Endometrial microvascular endothelial cells (primary cell): ENCODE data around the gene SMIM29. TPM values are rescaled to one million over a fixed set of nuclear protein-coding genes. Genes with fewer than 3 reads are reported as not detected.
"Not testable (repeated sequence)": the region's sequence is repeated elsewhere in the genome, so short reads cannot be mapped to it uniquely, and the experiment has no call there.

ENCODE experiments used
- in situ Hi-C: cut with HindIII; loops from 2 replicates; pipeline ENCODE4 v1.10.0; 2017; ENCODE audit warnings: low sequenced_read_pairs, low pct_unique_long_range_greater_than_20kb; ENCODE audit errors: inconsistent ontology term
- total RNA-seq: library from RNA; depleted of rRNA; stranded (reverse); fragments of >200 nt; gene quantifications from one replicate; pipeline ENCODE4 v1.2.3, GENCODE V29; 2015; ENCODE audit errors: inconsistent ontology term

SMIM29 gene
- total RNA-seq, 1 donor from 2014 or later = 32.1 TPM

DNA sequence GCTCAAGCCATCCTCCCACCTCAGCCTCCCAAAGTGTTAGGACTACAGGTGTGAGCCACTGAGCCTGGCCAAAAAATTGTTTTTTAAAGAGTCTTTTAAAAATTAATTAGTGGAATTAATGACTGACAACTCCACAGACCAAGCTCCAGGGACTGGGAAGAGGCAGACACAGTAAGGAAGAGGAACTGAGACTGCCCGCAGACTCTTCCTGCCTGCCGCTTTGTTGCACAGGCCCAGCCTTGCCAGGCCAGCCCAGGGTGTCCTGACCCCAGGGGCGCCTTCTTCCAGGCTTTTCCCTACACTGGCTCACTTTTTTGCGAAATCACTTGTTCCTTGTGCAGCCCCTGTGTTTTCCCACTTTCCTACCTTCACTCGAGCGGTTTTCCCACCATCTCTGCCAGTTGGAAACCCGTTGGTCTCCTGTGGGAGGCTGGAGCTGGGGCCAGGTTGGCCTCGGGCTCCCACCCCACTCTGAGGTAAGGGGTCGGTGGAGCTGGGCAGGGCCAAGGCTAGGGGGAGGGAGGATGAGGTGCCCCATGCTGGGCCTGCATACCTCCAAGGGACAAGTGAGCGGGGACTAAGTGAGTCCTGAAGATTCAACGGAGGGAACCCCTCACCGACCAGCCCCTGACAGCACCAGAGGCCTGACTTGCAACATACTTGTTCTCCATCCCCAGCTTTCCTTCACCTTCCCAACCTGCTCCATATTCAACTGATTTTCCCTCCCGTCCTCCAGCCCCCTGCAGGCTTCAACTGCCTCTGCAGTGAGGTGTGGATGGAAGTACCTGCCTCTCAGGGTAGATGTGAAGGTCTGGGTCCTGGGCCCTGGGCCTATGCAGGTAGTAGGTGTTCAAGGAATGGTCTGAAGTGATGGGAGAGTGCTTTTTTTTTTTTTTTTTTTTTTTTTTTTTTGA is 23.5 kb upstream of the SMIM29 start:
- in situ Hi-C loops = no loop called here

DNA sequence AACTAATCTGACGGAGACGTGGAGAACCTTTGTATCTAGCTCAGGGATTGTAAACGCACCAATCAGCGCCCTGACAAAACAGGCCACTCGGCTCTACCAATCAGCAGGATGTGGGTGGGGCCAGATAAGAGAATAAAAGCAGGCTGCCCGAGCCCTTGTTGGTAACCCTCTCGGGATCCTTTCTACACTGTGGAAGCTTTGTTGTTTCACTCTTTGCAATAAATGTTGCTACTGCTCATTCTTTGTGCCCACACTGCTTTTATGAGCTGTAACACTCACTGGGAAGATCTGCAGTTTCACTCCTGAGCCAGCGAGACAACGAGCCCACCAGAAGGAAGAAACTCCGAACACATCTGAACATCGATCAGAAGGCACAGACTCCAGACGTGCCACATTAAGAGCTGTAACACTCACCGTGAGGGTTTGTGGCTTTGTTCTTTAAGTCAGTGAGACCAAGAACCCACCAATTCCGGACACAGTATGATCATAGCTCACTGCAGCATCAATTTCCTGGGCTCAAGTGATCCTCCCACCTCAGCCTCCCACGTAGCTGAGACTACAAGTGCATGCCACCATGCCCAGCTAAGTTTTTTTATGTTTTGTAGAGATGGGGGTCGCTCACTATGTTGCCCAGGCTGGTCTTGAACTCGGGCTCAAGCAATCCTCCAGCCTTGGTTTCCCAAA is 21.0 kb upstream of the SMIM29 start:
- in situ Hi-C loops = not testable (repeated sequence)

DNA sequence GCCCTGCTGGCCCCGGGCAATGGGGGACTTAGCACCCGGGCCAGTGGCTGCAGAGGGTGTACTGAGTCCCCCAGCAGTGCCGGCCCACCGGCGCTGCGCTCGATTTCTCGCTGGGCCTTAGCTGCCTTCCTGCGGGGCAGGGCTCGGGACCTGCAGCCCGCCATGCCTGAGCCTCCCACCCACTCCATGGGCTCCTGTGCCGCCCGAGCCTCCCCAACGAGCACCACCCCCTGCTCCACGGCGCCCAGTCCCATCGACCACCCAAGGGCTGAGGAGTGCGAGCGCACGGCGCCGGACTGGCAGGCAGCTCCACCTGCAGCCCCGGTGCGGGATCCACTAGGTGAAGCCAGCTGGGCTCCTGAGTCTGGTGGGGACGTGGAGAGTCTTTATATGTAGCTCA is 20.3 kb upstream of the SMIM29 start:
- in situ Hi-C loops = not testable (repeated sequence)

DNA sequence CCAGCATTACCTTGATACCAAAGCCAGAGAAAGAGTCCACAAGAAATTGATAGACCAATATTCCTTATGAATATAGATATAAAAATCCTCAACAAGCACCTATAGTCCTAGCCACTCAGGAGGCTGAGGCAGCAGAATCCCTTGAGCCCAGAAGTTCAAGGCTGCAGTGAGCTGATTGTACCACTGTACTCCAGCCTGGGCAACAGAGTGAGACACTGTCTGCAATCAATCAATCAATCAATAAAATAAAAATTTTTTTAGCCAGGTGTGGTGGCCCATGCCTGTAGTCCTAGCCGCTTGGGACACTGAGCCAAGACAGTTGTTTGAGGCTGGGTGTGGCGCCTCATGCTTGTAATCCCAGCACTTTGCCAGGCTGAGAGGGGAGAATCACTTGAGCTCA is 18.9 kb upstream of the SMIM29 start:
- in situ Hi-C loops = no loop called here

DNA sequence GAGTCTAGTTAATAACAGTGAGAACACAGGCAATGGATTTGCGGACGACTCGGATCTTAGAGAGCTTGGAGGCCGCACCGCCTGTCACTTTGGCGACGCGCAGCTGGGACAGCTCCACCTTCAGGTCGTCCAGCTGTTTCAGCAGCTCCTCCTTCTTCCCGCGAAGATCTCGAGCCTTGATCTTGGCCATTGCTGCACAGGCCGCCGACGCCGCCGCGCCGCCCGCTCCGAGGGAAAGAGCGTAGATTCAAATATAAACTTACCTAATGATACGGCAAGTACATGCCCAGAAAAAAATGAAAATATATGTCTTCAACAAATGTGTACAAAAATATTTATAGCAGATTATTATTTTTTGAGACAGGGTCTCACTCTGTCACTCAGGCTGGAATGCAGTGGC is 14.7 kb upstream of the SMIM29 start:
- in situ Hi-C loops = not testable (repeated sequence)

DNA sequence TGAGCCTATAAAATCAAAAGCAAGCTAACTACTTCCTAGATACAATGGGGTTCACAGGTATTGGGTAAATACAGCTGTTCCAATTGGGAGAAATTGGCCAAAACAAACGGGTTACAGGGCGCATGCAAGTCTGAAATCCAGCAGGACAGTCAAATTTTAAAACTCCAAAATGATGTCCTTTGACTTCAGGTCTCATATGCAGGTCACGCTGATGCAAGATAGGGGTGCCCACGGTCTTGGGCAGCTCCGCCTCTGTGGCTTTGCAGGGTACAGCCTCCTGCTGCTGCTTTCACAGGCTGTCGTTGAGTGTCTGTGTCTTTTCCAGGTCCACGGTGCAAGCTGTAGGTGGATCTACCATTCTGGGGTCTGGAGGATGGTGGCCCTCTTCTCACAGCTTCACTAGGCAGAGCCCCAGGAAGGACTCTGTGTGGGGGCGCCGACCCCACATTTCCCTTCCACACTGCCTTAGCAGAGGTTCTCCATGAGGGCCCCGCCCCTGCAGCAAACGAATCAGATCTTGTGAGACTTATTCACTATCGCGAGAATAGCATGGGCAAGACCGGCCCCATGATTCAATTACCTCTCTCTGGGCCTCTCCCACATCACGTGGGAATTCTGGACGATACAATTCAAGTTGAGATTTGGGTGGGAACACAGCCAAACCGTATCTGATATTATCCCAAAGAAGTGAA is 11.9 kb upstream of the SMIM29 start:
- in situ Hi-C loops = no loop called here

DNA sequence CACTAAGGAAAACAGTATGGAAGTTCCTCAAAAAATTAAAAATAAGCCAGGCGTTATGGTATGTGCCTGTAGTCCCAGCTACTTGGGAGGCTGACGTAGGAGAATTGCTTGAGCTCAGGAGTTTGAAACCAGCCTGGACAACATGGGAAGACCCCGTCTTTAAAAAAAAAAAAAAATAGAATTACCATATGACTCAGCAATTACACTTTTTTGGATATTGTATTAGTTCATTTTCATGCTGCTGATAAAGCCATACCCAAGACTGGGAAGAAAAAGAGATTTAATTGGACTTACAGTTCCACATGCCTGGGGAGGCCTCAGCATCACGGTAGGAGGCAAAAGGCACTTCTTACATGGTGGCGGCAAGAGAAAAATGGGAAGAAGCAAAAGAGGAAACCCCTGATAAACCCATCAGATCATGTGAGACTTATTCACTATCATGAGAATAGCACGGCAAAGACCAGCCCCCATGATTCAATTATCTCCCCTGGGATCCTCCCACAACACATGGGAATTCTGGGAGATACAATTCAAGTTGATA is 10.8 kb upstream of the SMIM29 start:
- in situ Hi-C loops = no loop called here

DNA sequence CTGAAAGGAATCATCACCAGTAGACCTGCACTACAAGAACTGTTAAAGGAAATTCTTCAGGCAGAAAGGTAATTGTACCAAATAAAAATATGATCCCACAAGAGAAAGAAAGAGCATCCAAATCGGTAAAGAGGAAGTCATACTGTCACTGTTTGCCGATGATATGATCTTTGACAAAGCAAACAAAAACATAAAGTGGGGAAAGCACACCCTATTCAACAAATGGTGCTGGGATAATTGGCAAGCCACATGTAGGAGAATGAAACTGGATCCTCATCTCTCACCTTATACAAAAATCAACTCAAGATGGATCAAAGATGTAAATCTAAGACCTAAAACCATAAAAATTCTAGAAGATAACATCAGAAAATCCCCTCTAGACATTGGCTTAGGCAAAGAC is 3.6 kb upstream of the SMIM29 start:
- in situ Hi-C loops = not testable (repeated sequence)

DNA sequence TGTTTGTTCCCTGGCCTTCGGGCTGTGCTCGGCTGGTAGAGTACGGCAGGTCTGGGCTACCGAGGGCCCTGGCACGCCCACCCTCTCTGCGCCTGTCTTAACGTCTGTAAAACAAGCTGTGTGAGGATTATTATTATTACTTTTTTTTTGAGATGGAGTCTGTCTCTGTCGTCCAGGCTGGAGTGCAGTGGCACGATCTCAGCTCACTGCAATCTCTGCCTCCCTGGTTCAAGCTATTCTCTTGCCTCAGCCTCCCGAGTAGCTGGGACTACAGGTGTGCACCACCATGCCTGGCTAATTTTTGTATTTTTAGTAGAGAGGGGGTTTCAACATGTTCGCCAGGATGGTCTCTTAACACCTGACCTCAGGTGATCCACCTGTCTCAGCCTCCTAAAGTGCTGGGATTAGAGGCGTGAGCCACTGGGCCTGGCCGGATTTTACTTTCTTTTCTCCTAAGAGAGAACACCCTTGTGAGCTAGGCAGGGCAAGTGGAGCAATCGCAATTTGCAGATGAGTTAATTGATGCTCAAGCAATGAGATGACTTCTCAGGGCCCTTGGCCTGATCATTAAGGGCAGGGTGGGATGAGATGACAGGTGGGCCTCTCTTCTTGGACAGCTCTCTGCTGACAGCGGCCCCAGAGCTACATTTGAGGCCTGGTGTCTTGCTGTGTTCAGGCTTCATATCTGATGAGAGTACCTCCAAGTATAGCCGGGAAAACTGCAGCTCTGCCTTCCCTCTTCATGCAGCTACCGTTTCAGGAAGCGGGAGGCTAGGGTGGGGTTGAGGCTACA is 859 bp upstream of the SMIM29 start:
- in situ Hi-C loops = no loop called here

DNA sequence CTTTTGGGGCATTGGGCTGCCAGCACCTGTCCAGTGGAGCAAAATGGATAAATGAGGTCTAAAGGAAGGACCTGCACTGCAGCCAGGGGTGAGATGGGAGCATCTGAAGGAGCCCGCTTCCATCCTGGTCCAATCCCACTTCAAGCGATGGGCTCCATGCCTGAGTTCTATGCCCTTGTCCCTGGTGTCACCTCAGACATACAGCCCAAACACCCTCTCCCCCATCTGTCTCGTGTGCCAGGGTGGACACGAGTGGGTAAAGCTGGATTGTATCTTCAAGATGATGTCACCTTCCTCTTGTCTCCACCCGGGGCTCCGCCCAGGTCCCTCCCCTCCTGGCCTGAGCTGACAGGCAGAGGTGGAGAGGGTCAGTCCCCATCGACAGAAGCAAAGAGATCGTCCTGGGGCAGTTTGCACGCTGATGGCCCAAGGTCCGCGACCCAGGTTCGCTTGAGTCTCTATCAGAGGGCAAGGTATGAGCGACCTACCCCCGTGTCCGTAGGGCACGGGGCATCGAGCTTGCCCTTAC is 544 bp downstream of the SMIM29 start:
- in situ Hi-C loops = no loop called here

DNA sequence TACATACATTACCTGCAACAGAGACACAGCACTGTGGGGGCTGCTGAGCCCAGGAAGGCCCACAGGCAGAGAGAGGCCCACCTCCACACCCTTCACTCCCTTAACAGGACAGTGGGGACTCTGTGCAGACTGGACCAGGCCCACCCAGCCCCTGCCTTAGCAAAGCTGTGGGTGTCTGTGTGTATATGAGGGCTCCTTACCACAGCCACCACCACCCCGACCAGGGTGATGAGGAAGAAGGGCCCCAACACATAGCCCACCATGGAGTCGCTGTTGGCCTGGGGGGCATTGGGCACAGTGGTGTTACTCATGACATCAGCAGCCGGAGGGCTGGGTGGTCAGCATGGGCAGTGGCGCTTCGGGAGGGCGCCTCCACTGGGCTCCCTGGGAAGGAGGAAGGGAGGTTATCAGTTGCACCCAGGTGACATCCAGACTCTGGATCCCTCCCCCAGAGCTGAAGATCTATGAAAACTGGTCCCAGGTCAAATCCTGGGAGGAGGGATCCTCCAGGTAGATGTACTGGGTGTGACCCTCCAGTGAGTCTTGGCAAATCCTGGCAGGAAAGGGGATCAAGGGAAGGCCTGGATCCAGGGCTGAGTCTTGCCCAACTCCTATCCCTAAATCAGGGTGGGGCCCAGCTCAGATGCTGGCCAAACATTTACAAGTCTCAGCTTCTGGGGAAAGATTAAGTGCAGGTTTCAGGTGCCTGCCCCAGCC is 1.2 kb downstream of the SMIM29 start:
- in situ Hi-C loops = no loop called here

DNA sequence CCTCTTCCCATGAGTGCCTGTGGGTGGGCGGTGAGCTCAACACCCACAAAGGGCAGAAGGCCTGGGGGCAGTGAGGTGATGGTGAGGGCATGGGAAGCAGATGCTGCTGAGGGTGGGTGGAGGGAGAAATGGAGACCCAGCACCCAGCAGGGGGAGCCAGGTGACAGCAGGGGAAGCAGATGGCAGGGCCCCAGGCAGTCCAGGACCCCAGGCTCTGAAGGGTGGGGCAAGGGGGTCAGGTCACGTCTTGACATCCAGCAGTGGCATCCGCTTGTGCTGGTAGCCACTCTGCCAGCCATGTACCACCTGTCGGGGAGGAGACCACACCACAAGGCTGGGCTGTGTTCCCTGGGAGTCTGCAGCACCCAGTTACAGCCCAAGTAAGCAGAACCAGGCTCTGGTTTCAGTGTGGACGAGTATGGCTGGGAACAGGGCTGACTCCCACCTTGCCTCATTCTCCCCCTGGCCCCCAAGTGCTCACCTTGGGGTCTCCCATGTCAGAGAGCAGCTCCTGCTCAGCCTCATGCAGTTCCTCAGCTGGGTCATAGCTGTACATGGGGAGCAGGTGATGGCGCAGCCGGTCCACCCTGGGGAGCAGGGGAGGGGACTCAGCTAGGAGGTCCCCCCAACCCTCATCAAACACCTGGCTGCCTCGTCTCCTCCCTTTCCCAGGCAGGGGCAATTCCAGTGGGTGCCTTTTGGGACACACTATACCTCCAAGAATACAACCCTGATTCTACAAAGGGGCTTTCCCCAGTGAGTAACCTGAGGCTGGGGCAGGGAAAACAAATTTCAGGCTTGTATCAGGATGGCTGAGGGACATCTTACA is 2.0 kb downstream of the SMIM29 start:
- in situ Hi-C loops = no loop called here

DNA sequence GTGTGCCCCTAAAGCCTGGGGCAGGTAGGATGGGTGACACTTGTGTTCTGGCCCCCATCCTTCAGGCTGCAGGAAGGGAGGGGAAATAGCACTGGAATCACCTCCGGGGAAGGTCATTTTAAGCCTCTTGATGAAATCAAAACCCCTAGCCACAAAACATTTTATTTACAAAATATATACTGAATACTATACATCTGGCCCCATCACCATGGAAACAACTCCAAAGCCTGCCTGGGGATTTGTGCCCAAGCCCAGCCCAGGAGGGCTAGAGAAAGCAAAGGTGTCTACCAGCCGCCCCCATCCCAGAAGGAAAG is 2.6 kb downstream of the SMIM29 start:
- in situ Hi-C loops = no loop called here

DNA sequence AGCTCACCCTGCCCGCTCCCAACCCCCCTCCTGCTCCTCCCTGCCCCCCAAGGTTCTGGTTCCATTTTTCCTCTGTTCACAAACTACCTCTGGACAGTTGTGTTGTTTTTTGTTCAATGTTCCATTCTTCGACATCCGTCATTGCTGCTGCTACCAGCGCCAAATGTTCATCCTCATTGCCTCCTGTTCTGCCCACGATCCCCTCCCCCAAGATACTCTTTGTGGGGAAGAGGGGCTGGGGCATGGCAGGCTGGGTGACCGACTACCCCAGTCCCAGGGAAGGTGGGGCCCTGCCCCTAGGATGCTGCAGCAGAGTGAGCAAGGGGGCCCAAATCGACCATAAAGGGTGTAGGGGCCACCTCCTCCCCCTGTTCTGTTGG is 3.1 kb downstream of the SMIM29 start:
- in situ Hi-C loops = not testable (repeated sequence)

DNA sequence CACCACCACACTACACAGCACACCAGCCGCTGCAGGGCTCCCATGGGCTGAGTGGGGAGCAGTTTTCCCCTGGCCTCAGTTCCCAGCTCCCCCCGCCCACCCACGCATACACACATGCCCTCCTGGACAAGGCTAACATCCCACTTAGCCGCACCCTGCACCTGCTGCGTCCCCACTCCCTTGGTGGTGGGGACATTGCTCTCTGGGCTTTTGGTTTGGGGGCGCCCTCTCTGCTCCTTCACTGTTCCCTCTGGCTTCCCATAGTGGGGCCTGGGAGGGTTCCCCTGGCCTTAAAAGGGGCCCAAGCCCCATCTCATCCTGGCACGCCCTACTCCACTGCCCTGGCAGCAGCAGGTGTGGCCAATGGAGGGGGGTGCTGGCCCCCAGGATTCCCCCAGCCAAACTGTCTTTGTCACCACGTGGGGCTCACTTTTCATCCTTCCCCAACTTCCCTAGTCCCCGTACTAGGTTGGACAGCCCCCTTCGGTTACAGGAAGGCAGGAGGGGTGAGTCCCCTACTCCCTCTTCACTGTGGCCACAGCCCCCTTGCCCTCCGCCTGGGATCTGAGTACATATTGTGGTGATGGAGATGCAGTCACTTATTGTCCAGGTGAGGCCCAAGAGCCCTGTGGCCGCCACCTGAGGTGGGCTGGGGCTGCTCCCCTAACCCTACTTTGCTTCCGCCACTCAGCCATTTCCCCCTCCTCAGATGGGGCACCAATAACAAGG is 3.6 kb downstream of the SMIM29 start:
- in situ Hi-C loops = not testable (repeated sequence)

DNA sequence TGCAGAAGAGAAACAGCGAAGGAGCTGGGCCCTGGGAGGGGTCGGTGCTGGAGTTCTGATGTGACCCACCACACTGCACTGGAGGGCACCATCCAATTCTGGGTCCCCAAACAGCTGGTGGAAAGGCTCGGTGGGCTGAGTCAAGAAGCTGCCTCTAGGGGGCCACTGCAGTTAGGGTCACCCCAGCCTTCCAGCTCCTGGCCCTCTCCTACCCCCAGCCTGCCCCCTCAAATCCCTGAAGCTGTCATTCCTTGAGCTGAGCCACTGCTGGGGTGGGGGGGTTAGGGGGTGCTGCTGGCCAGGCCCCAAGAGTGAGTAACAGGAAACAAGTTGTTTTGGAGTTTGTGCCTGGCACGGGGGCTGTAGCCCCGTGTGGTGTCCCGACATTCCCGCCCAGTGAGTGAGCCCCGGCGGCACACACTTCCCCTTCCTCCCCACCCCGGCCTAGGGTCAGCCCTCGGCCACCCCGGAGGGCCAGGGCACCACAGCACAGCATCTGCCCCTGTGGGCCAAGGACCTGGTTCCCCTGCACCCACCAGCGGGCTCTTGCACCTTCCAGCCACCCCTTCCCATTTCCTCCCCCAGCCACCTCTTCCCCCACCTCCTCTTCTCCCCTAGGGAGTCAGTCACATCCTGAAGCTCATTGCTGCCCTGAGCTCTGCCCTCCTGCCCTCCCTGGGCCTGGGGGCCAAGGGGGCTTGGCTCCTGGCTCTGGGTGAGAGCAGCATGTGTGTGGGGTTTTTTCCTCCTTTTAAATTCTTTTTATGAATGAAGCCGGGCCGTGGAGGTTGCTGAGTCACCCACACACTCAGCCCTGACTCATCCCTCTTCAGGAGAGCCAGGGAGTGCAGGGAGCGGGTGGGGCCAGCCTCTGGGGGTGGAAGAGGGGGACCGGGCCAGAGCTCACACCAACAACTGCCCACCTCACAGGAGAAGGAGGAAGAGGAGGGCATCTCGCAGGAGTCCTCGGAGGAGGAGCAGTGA is 4.6 kb downstream of the SMIM29 start:
- in situ Hi-C loops = no loop called here
